HL-60/S4 treated with retinoic acid at 250 ng/mL for 4 days and 3 days (cell line): ENCODE results near the gene MCM3AP.

Experiments used
- in situ Hi-C: fragments of 300-500 bp; cut with MboI; formaldehyde crosslinking; loops from 2 replicates; pipeline ENCODE4 v1.7.0; 2022; ENCODE audit warnings: low sequenced_read_pairs

MCM3AP gene

GRCh38 chr21:46274797-46275390, 10.5 kb downstream of the MCM3AP start:
- in situ Hi-C loops, result no loop called here

- in situ Hi-C loops, result no loop called here
Observed at GRCh38 chr21:46273341-46273740, 12.1 kb downstream of the MCM3AP start.

- in situ Hi-C loops, result no loop called here
Observed at GRCh38 chr21:46269466-46269865, 15.9 kb downstream of the MCM3AP start.

GRCh38 chr21:46268371-46268770, 17.0 kb downstream of the MCM3AP start:
- in situ Hi-C loops, result no loop called here

GRCh38 chr21:46266946-46267345, 18.5 kb downstream of the MCM3AP start:
- in situ Hi-C loops, result no loop called here

GRCh38 chr21:46265736-46266525, 19.5 kb downstream of the MCM3AP start:
- in situ Hi-C loops, result no loop called here

- in situ Hi-C loops, result no loop called here
Observed at GRCh38 chr21:46264690-46265144, 20.7 kb downstream of the MCM3AP start.

GRCh38 chr21:46264046-46264689, 21.2 kb downstream of the MCM3AP start:
- in situ Hi-C loops, result no loop called here

- in situ Hi-C loops, result no loop called here
Observed at GRCh38 chr21:46256501-46256994, 28.9 kb downstream of the MCM3AP start.

- in situ Hi-C loops, result no loop called here
Observed at GRCh38 chr21:46255758-46256337, 29.6 kb downstream of the MCM3AP start.

- in situ Hi-C loops, result no loop called here
Observed at GRCh38 chr21:46255166-46255565, 30.2 kb downstream of the MCM3AP start.

- in situ Hi-C loops, result no loop called here
Observed at GRCh38 chr21:46254208-46254975, 31.0 kb downstream of the MCM3AP start.

GRCh38 chr21:46253610-46254124, 31.7 kb downstream of the MCM3AP start:
- in situ Hi-C loops, result no loop called here

GRCh38 chr21:46252840-46253239, 32.6 kb downstream of the MCM3AP start:
- in situ Hi-C loops, result no loop called here

- in situ Hi-C loops, result no loop called here
Observed at GRCh38 chr21:46250146-46250725, 35.2 kb downstream of the MCM3AP start.

- in situ Hi-C loops, result no loop called here
Observed at GRCh38 chr21:46248827-46249226, 36.6 kb downstream of the MCM3AP start.

GRCh38 chr21:46248422-46248782, 37.0 kb downstream of the MCM3AP start:
- in situ Hi-C loops, result no loop called here

- in situ Hi-C loops, result no loop called here
Observed at GRCh38 chr21:46247699-46248421, 37.6 kb downstream of the MCM3AP start.

- in situ Hi-C loops, result no loop called here
Observed at GRCh38 chr21:46246345-46246744, 39.1 kb downstream of the MCM3AP start.
